Measurements from ENCODE around the gene TUBB2A.

DNA sequence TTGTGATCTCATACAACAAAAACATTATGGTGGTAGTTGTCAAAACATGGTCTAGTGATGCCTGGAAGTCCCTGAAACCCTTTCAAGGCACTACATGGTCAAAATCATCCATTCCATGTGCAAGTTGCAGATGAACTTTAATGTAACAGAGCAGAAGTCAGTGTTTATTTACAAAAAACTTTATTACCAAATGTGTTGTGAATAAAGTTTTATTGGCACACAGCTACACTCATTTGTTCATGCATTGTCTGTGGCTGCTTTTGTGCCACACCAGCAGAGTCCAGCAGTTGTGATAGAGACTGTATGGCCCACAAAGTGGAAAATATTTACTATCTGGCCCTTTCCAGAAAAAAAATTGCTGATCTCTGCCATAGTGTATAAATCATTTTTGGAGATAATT lies 43.3 kb upstream of the TUBB2A start:
- no peak for TF ChIP-seq CTCF (IDR thresholded peaks at IDR 0.05)
- TF ChIP-seq POLR2AphosphoS5 (IDR thresholded peaks at IDR 0.05): no peak
- TF ChIP-seq POLR2A (IDR thresholded peaks at IDR 0.05): no peak

Data from prostate gland (tissue), 2 donors.